Stimulated activated naive CD8-positive, alpha-beta T cell treated with anti-CD3 and anti-CD28 coated beads, Interleukin-15, Interleukin-2, amounts not matched to agents 100 U/mL and 50 U/mL, for 24 hours (primary cell): ENCODE results near the gene ESR1.
"Not testable (repeated sequence)": the region's sequence is repeated elsewhere in the genome, so short reads cannot be mapped to it uniquely, and the experiment has no call there.

Source experiments
- ATAC-seq: fragments of 150-1000 bp; cut with Tn5 transposase; one replicate; pipeline ENCODE4 v1.10.0; 2021
- DNase-seq: peaks from one replicate; pipeline ENCODE4 v3.0.0; 2021

The ESR1 gene

GRCh38 chr6:152053332-152053731 is 245.8 kb downstream of the ESR1 start:
- DNase-seq (no peak), ATAC-seq (no peak)

DNA sequence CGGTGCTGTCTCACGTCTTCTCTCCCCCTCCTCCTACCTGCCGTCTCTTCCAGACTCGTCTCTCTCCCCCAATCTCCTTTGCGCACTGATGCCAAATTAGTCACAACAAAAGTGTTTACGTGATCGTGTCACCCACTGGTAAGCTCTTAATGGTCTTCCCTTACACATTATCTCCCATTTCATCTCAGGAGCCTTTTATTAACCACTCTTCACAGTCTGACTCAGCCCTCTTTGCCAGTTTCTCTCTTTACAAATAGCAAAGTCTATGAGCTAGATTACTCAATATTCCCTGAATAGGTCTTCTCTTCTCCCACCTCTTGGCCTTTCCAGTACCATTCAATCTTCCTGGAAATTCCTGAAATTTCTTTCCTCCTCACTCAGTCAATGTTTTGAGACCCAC is 247.0 kb downstream of the ESR1 start:
- ATAC-seq (no peak), DNase-seq (no peak)

GRCh38 chr6:152055517-152055916 is 248.0 kb downstream of the ESR1 start:
- no peak for ATAC-seq
- no peak for DNase-seq

GRCh38 chr6:152057832-152058498 is 250.5 kb downstream of the ESR1 start:
- DNase-seq (no peak), ATAC-seq (no peak)

- DNase-seq (no peak), ATAC-seq (no peak)
These were observed 252.4 kb downstream of the ESR1 start for GRCh38 chr6:152059909-152060308.

- DNase-seq = no peak
- no peak for ATAC-seq
These were observed 255.0 kb downstream of the ESR1 start for GRCh38 chr6:152062476-152062875.

DNA sequence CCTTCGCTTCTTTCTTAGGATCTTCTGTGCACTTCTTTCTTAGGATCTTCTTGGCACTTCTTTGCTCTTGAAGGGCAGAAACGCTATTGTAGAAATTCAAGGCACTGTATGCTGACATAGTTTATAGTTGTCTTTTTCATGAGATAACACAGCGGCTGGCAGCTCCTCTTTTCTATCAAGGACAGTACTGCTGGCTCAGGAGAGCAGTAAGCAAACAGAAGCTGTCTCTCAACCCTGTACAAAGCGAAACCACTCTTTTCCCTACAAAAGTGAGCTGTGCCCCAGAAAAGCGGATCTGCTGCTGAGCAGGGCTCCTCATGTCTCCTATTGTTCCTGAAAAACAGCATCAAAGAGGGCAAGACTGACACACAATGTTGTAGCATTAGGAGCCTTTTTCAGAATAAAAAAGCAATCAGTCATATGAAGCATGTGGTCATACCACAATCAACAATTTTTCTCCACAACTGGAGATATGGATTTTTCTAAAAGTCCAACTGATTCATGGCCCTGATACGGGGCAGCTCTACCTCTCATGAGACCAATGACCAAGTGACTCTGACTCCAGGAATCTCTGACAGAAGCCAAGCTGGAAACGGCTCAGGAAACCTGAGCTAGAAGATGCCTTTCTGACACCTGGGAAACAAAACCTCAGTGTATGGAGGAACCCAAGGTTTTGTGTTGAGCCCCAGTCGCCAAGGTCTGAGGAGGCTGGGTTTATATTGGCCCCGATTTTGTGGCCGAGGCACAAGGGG is 255.9 kb downstream of the ESR1 start:
- ATAC-seq (no peak), DNase-seq (no peak)

GRCh38 chr6:152068622-152069261 is 261.3 kb downstream of the ESR1 start:
- DNase-seq = no peak

GRCh38 chr6:152070556-152070955 is 263.1 kb downstream of the ESR1 start:
- ATAC-seq = no peak
- no peak for DNase-seq

More at GRCh38 chr6:152068622-152069261, 261.3 kb downstream of the ESR1 start:
- ATAC-seq = no peak

DNA sequence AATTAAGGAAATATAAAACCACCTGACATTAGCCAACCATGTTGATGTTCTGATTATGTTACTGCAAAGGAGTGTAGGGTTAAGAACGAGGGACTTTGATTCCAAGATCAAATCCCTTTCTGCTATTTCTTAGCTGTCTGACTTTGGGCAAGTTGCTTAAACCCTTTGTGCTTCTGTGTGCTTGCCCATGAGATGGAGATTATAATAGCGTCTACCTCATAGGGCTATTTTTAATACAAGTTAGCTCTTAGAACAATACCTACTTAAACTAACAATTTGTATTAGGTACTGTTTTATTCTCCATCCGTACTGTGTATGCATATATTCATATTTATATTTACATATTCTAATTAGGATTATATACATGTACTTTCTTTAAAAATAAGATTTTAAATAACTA is 263.8 kb downstream of the ESR1 start:
- DNase-seq (no peak), ATAC-seq (no peak)

DNA sequence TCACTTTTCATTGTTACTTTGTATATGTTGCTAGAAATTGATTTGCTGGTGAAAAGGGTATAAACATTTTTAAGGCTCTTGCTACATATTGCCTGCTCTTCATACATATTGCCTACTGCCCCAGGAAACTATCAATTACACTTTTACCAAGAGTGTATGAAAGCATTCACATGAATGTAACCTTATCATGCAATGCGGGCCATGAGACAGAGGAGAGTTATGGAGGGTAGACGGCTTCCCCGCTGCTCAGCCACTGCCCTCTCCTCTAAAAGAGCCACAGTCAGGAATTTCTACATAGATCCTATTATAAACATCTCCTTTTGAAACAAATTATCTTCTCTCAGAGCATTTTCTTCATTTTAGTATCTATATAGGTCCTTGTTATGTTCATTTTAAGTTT is 264.4 kb downstream of the ESR1 start:
- DNase-seq (no peak), ATAC-seq (no peak)

DNA sequence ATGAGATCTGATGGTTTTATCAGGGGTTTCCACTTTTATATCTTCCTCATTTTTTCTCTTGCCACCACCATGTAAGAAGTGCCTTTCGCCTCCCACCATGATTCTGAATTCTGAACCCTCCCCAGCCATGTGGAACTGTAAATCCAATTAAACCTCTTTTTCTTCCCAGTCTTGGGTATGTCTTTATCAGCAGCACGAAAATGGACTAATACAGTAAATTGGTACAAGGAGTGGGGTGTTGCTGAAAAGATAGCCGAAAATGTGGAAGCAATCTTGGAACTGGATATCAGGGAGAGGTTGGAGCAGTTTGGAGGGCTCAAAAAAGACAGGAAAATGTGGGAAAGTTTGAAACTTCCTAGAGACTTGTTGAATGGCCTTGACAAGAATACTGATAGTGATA is 268.8 kb downstream of the ESR1 start:
- DNase-seq, ATAC-seq: not testable (repeated sequence)

DNA sequence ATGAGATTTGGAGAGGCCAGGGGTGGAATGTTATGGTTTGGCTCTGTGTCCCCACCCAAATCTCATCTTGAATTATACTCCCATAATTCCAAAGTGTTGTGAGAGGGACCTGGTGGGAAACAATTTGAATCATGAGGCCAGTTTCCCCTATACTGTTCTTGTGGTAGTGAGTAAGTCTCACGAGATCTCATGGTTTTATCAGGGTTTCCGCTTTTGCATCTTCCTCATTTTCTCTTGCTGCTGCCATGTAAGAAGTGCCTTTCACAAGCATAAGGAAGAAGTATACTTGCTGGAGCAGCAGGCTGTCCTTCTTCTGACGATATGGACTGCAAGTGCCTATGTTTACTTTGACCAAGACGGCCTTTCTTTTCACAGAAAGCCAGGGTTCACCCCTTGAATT is 270.5 kb downstream of the ESR1 start:
- ATAC-seq (no peak), DNase-seq (no peak)

DNA sequence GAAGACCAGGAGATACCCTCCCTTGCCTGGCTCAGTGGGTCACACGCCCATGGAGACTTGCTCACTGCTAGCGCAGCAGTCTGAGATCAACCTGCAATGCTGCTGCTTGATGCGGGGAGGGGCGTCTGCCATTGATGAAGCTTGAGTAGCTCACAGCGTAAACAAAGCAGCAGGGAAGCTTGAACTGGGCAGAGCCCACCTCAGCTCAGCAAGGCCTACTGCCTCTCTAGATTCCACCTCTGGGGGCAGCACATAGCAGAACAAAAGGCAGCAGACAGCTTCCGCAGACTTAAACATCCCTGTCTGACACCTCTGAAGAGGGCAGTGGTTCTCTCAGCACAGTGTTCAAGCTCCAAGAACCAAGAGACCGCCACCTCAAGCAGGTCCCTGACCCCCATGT is 271.3 kb downstream of the ESR1 start:
- DNase-seq (no peak), ATAC-seq (no peak)

GRCh38 chr6:152085451-152085921 is 278.0 kb downstream of the ESR1 start:
- ATAC-seq (no peak), DNase-seq (no peak)

- no peak for DNase-seq
These were observed 278.9 kb downstream of the ESR1 start for GRCh38 chr6:152086223-152086873.

DNA sequence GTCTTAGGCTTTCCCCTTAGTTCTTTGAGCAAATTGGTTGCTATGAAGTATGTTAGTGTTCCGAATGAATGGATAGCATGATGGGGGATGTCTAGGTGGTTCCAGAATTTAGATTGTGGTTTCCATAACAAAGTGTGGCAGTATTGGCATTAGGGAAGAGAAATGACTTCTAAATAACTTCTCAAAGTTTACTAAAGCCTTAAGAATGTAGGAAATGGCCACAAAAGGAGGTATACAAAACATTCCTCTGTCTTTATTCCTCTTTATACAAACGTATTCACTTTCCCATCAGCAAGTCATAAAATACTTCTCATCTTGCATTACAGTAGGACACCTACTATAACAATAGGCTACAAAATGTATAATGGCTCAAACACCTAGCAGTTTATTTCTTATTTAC is 279.6 kb downstream of the ESR1 start:
- no peak for ATAC-seq
- DNase-seq = no peak

More at GRCh38 chr6:152086223-152086873, 278.9 kb downstream of the ESR1 start:
- no peak for ATAC-seq

DNA sequence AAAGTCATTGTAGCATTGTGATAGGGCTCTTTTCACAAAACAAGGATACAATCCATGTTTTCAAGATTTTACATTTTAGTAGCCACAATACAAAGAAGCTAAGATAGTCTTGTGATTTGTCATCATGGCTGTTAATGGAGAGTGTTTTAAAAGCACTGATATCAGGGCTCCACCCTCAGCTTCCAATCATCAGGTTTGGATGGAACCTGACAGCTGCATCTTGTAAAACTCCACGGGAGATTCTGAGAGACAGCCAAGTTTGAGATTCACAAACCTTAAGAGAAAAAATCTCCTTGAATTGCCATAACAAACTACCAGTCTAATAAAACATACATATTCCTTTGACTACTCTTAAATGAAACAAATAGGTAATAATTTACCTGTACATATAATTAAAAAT is 280.2 kb downstream of the ESR1 start:
- ATAC-seq = no peak
- DNase-seq = no peak

GRCh38 chr6:152089992-152090391 is 282.5 kb downstream of the ESR1 start:
- DNase-seq (no peak), ATAC-seq (no peak)

GRCh38 chr6:152091201-152091600 is 283.7 kb downstream of the ESR1 start:
- ATAC-seq (no peak), DNase-seq (no peak)

DNA sequence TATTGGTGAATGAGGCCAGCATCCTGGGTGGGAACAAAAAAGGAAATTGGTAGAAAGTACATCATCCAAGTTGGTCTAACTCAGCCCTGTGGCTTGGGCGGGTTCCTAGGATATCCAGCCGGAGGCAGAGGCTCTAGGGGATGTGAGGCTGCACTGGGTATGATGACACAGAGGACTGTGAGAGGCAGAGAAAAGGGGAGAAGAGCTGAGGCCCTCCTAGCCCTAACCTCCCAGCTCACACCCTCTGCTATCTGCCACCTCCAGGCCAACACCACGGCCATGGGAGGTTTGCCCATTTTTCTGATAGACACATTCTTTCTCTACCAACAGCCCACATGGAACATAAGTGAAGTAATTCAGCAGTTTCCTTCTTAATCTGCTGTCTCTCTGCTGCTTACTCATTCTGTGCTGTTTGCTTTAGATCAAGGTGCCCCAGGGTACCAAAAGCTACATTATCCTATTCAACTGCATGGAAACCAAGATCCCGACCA is 284.4 kb downstream of the ESR1 start:
- ATAC-seq (no peak), DNase-seq (no peak)

DNA sequence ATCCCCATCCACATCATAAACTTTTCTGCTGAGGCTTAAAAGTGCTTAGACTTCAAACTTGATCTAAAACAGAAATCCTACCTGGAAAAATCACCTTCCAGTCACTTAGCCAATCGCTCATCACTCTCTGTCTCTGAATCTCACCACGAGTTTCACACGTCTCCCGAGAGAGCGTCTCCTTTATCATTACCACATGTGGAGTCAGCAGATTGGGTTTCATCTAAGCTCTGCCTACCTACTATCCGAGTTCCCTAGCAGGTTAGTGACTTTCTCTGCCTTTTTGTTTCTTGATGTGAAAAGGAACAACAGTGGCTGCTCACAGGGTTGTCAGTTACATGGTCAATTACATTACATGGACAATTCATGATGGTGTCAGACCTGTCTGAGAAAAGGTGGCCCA is 286.2 kb downstream of the ESR1 start:
- ATAC-seq (no peak), DNase-seq (no peak)

DNA sequence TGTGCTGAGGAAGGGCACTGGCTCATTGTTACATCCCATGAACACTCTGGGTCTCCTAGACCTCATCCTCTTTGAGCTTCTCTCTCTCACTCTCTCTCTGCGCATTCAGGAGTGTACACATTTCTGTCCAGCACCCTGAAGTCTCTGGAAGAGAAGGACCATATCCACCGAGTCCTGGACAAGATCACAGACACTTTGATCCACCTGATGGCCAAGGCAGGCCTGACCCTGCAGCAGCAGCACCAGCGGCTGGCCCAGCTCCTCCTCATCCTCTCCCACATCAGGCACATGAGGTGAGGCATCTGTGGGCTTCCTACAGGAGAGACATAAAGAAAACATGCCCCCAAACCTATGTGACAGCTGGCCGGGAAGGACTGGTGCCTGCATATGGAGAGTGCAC is 286.8 kb downstream of the ESR1 start:
- ATAC-seq (no peak), DNase-seq (no peak)
